ENCODE measurements around the gene FLCN.

- TF ChIP-seq, protein P1, sequence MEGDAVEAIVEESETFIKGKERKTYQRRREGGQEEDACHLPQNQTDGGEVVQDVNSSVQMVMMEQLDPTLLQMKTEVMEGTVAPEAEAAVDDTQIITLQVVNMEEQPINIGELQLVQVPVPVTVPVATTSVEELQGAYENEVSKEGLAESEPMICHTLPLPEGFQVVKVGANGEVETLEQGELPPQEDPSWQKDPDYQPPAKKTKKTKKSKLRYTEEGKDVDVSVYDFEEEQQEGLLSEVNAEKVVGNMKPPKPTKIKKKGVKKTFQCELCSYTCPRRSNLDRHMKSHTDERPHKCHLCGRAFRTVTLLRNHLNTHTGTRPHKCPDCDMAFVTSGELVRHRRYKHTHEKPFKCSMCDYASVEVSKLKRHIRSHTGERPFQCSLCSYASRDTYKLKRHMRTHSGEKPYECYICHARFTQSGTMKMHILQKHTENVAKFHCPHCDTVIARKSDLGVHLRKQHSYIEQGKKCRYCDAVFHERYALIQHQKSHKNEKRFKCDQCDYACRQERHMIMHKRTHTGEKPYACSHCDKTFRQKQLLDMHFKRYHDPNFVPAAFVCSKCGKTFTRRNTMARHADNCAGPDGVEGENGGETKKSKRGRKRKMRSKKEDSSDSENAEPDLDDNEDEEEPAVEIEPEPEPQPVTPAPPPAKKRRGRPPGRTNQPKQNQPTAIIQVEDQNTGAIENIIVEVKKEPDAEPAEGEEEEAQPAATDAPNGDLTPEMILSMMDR (conservative IDR thresholded peaks at IDR 0.05) = no peak
- no peak for TF ChIP-seq EZH2 (IDR thresholded peaks at IDR 0.05; ENCODE audit: low read depth)
Measured at GRCh38 chr17:17258011-17258410, 21.0 kb upstream of the FLCN start.

All from PC-9 (cell line).